ENCODE results near the gene ZNF600.
"Not testable (repeated sequence)": the region's sequence is repeated elsewhere in the genome, so short reads cannot be mapped to it uniquely, and the experiment has no call there.

The ZNF600 gene

GRCh38 chr19:52741371-52741770 lies 45.2 kb downstream of the ZNF600 start:
- not testable (repeated sequence) for DNase-seq

GRCh38 chr19:52739576-52739975 lies 47.0 kb downstream of the ZNF600 start:
- no peak for DNase-seq

GRCh38 chr19:52735734-52736133 lies 50.9 kb downstream of the ZNF600 start:
- no peak for DNase-seq

- DNase-seq: peak; percentile 99
These were observed 51.5 kb downstream of the ZNF600 start, which contains the start of gene ZNF611 for GRCh38 chr19:52734893-52735661. Gene ZNF611 (minus strand): TSS chr19:52735044. CDS start chr19:52715894, 19,150 bp downstream.

- DNase-seq: no peak
These were observed 52.2 kb downstream of the ZNF600 start for GRCh38 chr19:52734331-52734892.

- DNase-seq: not testable (repeated sequence)
These were observed 60.5 kb downstream of the ZNF600 start for GRCh38 chr19:52726051-52726450.

- no peak for DNase-seq
These were observed 61.0 kb downstream of the ZNF600 start for GRCh38 chr19:52725528-52725961.

GRCh38 chr19:52724701-52725514 lies 61.7 kb downstream of the ZNF600 start:
- DNase-seq: no peak

GRCh38 chr19:52723907-52724598 lies 62.5 kb downstream of the ZNF600 start:
- DNase-seq: not testable (repeated sequence)

- DNase-seq: no peak
These were observed 64.3 kb downstream of the ZNF600 start for GRCh38 chr19:52722062-52723003.

GRCh38 chr19:52720541-52720940 lies 66.0 kb downstream of the ZNF600 start:
- not testable (repeated sequence) for DNase-seq

GRCh38 chr19:52716522-52716921 lies 70.1 kb downstream of the ZNF600 start:
- DNase-seq: no peak

- not testable (repeated sequence) for DNase-seq
These were observed 70.7 kb downstream of the ZNF600 start for GRCh38 chr19:52715902-52716301.

GRCh38 chr19:52715330-52715729 lies 71.3 kb downstream of the ZNF600 start:
- DNase-seq: not testable (repeated sequence)
